Keratinocyte (primary cell): ENCODE results near the gene RTEL1.

ENCODE experiments used
- CTCF ChIP-seq, 3 experiments: IDR thresholded peaks in 1 of 3; conservative IDR thresholded peaks in 1 of 3; optimal IDR thresholded peaks in 1 of 3; 2 replicates in 2 of 3; 3 replicates in 1 of 3; pipeline versions ENCODE3 to v1.5.1; 2011; ENCODE audit warnings: low read length in 3 of 3, mild to moderate bottlenecking in 3 of 3, moderate library complexity in 2 of 3, control low read depth in 1 of 3, inconsistent platforms in 1 of 3; ENCODE audit not compliant: insufficient read depth in 2 of 3; ENCODE audit errors: extremely low read depth in 1 of 3
- EZH2 ChIP-seq: IDR thresholded peaks from one replicate; pipeline ENCODE4 v1.6.1; 2012; ENCODE audit warnings: inconsistent platforms, mild to moderate bottlenecking, low read length, moderate library complexity

DNA sequence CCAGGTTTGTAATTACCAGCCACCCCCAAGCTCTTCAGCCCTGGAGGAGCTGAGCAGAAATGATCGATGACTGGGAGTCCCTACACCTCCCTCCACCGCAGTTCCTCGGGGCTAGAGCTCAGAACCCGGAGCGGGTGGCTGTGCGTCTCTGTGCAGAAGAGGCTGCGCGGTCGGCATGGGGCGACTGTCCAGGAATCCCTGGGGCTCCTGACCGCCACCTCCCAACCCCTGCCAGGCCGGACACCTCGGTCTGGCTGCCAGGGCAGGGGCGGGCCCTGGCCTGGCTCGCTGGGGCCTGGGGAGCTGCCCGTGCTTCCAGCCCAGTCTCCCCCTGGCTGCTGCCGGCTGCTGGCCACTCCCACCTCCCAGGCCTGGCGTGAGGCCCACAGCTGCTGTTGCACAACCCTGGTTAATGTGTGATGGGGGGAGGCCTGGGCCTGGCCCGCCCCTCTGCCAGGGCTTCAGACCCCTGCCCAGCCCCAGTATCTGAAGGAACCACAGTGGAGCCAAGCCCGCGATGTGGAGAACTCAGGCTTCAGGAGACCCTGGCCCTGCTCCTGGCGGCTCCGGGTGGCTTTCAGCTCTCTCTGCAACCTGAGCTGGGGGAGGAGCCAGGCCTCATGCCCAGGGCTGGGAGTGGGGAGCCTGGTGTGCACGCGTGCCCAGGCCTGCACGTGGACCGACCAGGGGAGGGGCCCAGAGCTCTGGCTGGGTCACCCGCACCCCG, 82.7 kb downstream of the RTEL1 start:
- peak in 1 of 3 experiments; percentile 34 for TF ChIP-seq CTCF (optimal IDR thresholded peaks at IDR 0.05 in 1 of 3, IDR thresholded peaks at IDR 0.05 in 1 of 3, conservative IDR thresholded peaks at IDR 0.05 in 1 of 3; ENCODE audit: extremely low read depth in 1 of 3, insufficient read depth in 2 of 3, low read length in 3 of 3)
- TF ChIP-seq EZH2: no peak
